Suprapubic skin (tissue), 4 donors: ENCODE results near the gene PFDN5. TPM values are rescaled to one million over a fixed set of nuclear protein-coding genes. Genes with fewer than 3 reads are reported as not detected.

ENCODE experiments used
- DNase-seq, 2 donors: peaks; one replicate each; pipeline ENCODE4 v3.0.0-alpha.2; 2019; ENCODE audit warnings: low spot score in 2 of 2
- H3K27ac ChIP-seq: fragments of 200-600 bp; sonication (generic); one replicate; pipeline ENCODE4 v1.5.1; 2019
- H3K27me3 ChIP-seq: fragments of 200-600 bp; sonication (generic); one replicate; pipeline ENCODE4 v1.5.1; 2019
- H3K36me3 ChIP-seq: fragments of 200-600 bp; sonication (generic); one replicate; pipeline ENCODE4 v1.5.1; 2019
- H3K4me1 ChIP-seq: fragments of 200-600 bp; sonication (generic); one replicate; pipeline ENCODE4 v1.5.1; 2019
- H3K4me3 ChIP-seq: fragments of 200-600 bp; sonication (generic); one replicate; pipeline ENCODE4 v1.5.1; 2019; ENCODE audit warnings: mild to moderate bottlenecking
- H3K9me3 ChIP-seq: fragments of 200-600 bp; sonication (generic); one replicate; pipeline ENCODE4 v1.5.1; 2019
- EP300 ChIP-seq: sonication (generic); formaldehyde crosslinking; IDR thresholded peaks from one replicate; pipeline ENCODE4 v1.6.1; 2017; ENCODE audit warnings: antibody characterized with exemption
- POLR2A ChIP-seq, 2 donors: fragments of 450-650 bp; IDR thresholded peaks; one replicate each; pipeline ENCODE4 v1.6.1; 2017; ENCODE audit warnings: antibody characterized with exemption in 2 of 2, mild to moderate bottlenecking in 2 of 2, moderate library complexity in 2 of 2
- POLR2AphosphoS5 ChIP-seq, 3 donors: sonication (generic); formaldehyde crosslinking; IDR thresholded peaks; one replicate each; pipeline ENCODE4 v1.6.1; 2017; ENCODE audit warnings: antibody characterized with exemption in 3 of 3
- WGBS: methylation state at CpG from one replicate; pipeline ENCODE4 v1.1.5; 2018; 5-methylcytosine and 5-hydroxymethylcytosine counted together
- total RNA-seq, 4 donors: library from RNA; depleted of rRNA; stranded (reverse); fragments of >200 nt; gene quantifications; one replicate each; pipeline ENCODE4 v1.1.0, GENCODE V29; 2016
- TF ChIP-seq, protein P1 (sequence below), 2 donors: fragments of 200-600 bp in 1 of 2; fragments of 450-650 bp in 1 of 2; sonication (generic) in 1 of 2; IDR thresholded peaks; one replicate each; pipeline ENCODE4 v1.5.1; 2016 to 2019; ENCODE audit warnings: antibody characterized with exemption in 2 of 2, mild to moderate bottlenecking in 1 of 2, moderate library complexity in 1 of 2

PFDN5 gene
- total RNA-seq, 4 donors from 2014 or later: 457 to 612 (median 511) TPM

- H3K4me1 ChIP-seq: peaks cover 75% of the 10 kb centered on the region
- H3K36me3 ChIP-seq: peaks cover 27% of the 10 kb centered on the region
- peak in 1 of 3 donors; percentile 34 for TF ChIP-seq POLR2AphosphoS5 (IDR thresholded peaks at IDR 0.05)
- TF ChIP-seq, protein P1, sequence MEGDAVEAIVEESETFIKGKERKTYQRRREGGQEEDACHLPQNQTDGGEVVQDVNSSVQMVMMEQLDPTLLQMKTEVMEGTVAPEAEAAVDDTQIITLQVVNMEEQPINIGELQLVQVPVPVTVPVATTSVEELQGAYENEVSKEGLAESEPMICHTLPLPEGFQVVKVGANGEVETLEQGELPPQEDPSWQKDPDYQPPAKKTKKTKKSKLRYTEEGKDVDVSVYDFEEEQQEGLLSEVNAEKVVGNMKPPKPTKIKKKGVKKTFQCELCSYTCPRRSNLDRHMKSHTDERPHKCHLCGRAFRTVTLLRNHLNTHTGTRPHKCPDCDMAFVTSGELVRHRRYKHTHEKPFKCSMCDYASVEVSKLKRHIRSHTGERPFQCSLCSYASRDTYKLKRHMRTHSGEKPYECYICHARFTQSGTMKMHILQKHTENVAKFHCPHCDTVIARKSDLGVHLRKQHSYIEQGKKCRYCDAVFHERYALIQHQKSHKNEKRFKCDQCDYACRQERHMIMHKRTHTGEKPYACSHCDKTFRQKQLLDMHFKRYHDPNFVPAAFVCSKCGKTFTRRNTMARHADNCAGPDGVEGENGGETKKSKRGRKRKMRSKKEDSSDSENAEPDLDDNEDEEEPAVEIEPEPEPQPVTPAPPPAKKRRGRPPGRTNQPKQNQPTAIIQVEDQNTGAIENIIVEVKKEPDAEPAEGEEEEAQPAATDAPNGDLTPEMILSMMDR (IDR thresholded peaks at IDR 0.05): no peak
- H3K27me3 ChIP-seq: no peaks in the 10 kb centered on the region
- no peaks in the 10 kb centered on the region for H3K9me3 ChIP-seq
- WGBS: 48% methylated on average over 5 of the region's 5 CpGs
- H3K27ac ChIP-seq: peak overlapping the region; percentile 81
- H3K4me3 ChIP-seq: peak overlapping the region; percentile 63
- no peak for DNase-seq
Observed at GRCh38 chr12:53299101-53299453, 3.7 kb downstream of the PFDN5 start.

DNA sequence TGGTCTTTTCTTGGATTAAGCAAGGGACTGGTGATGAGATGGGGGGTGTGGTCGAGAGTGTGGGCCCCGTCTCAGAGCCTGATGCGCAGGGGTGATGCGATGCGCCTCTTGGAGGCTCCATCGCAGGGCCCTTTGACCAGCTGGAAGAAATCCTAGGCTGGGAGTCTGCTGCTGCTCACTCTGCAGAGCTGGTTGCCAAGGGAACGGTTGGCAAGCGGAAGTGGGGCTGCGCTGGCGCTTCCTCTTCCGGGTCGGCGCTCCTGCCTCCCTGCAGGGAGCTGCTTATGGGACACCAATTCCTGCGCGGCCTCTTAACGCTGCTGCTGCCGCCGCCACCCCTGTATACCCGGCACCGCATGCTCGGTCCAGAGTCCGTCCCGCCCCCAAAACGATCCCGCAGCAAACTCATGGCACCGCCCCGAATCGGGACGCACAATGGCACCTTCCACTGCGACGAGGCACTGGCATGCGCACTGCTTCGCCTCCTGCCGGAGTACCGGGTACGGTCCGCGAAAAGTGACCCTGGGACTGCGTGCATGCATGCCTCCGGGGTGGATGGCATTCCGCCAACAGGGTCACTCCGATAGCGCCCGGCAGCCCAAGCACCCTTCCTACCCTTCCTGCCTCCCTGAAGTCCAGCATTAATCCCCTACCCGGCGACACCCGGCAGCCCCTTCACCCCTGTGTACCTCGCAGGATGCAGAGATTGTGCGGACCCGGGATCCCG, 4.3 kb downstream of the PFDN5 start, which contains the start of gene MYG1:
TSS of gene MYG1 (plus strand) at position 242 of the 727 bp plus-strand sequence. CDS start at position 285, 43 bp downstream.
- Histone ChIP-seq H3K27me3 (no peaks in the 10 kb centered on the region), H3K4me1 (peaks cover 73% of the 10 kb centered on the region), H3K36me3 (peaks cover 32% of the 10 kb centered on the region), H3K4me3 (peak within 1 kb of the TSS; percentile 63), H3K9me3 (no peaks in the 10 kb centered on the region), H3K27ac (peak within 1 kb of the TSS; percentile 81)
- WGBS: 1% methylated on average over 16 of the region's 51 CpGs
- peak; percentile 88 to 91 for DNase-seq
- TF ChIP-seq, protein P1 (IDR thresholded peaks at IDR 0.05): peak in 1 of 2 donors; percentile 10
- TF ChIP-seq POLR2A (IDR thresholded peaks at IDR 0.05) (peak in 1 of 2 donors; percentile 34), POLR2AphosphoS5 (IDR thresholded peaks at IDR 0.05) (peak in 2 of 3 donors; percentile 67 to 76), EP300 (no peak)

DNA sequence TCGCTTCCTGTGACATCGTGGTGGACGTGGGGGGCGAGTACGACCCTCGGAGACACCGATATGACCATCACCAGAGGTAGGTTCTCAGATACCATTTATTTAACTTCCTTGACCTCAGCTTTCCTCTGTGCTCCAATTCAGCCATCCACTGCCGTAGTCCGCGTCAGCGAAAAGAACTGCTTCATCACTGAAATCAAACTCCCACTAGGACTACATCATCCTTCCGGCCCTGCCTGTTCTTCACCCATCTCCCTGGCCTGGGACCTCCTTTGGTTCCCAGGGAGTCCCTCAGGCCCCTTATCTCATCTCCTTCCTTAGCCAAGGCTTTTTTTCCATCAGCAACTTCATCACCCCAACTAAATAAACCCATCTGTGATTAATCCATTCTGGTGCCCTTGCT, 4.8 kb downstream of the PFDN5 start:
- no peak for DNase-seq
- H3K4me1 ChIP-seq: peaks cover 67% of the 10 kb centered on the region
- peaks cover 34% of the 10 kb centered on the region for H3K36me3 ChIP-seq
- TF ChIP-seq POLR2AphosphoS5 (IDR thresholded peaks at IDR 0.05) (no peak), EP300 (no peak), POLR2A (IDR thresholded peaks at IDR 0.05) (no peak)
- TF ChIP-seq, protein P1 (IDR thresholded peaks at IDR 0.05): no peak
- peak overlapping the region; percentile 81 for H3K27ac ChIP-seq
- H3K4me3 ChIP-seq: peak overlapping the region; percentile 63
- WGBS: 3% methylated on average over 12 of the region's 12 CpGs
- H3K9me3 ChIP-seq: no peaks in the 10 kb centered on the region
- H3K27me3 ChIP-seq: no peaks in the 10 kb centered on the region

- WGBS: 80% methylated on average over 3 of the region's 5 CpGs
- peaks cover 45% of the 10 kb centered on the region for H3K4me1 ChIP-seq
- no peaks in the 10 kb centered on the region for H3K27me3 ChIP-seq
- TF ChIP-seq, protein P1 (IDR thresholded peaks at IDR 0.05): no peak
- TF ChIP-seq POLR2AphosphoS5 (IDR thresholded peaks at IDR 0.05) (no peak), POLR2A (IDR thresholded peaks at IDR 0.05) (no peak), EP300 (no peak)
- peaks cover 61% of the 10 kb centered on the region for H3K36me3 ChIP-seq
- H3K9me3 ChIP-seq: no peaks in the 10 kb centered on the region
- no peak overlapping the region for H3K27ac ChIP-seq
- no peak for DNase-seq
- H3K4me3 ChIP-seq: no peak overlapping the region
Observed at GRCh38 chr12:53302903-53303302, 7.6 kb downstream of the PFDN5 start.

- no peak for TF ChIP-seq POLR2AphosphoS5 (IDR thresholded peaks at IDR 0.05)
- TF ChIP-seq EP300: no peak
- no peak for TF ChIP-seq POLR2A (IDR thresholded peaks at IDR 0.05)
- TF ChIP-seq, protein P1 (IDR thresholded peaks at IDR 0.05): no peak
- peaks cover 11% of the 10 kb centered on the region for H3K4me1 ChIP-seq
- 95% methylated on average over 10 of the region's 10 CpGs for WGBS
- H3K36me3 ChIP-seq: peaks cover 92% of the 10 kb centered on the region
- H3K9me3 ChIP-seq: no peaks in the 10 kb centered on the region
- no peaks in the 10 kb centered on the region for H3K27me3 ChIP-seq
- DNase-seq: no peak
- H3K4me3 ChIP-seq: no peak overlapping the region
- no peak overlapping the region for H3K27ac ChIP-seq
Observed at GRCh38 chr12:53306826-53307225, 11.5 kb downstream of the PFDN5 start.
